ENCODE data around the gene HEATR3.
A peak's percentile ranks its signal among the peaks of the same experiment; 100 is the strongest.

Gene HEATR3

GRCh38 chr16:50139580-50139979, 73.8 kb downstream of the HEATR3 start:
- Histone ChIP-seq H3K4me3 (ENCODE audit: low read depth in 1 of 2, low read length in 2 of 2) (no peak overlapping the region), H3K27me3 (ENCODE audit: control insufficient read depth in 1 of 2, insufficient read depth in 2 of 2, low read length in 2 of 2) (no peaks in the 10 kb centered on the region), H3K27ac (ENCODE audit: low read depth, low read length) (no peak overlapping the region), H3K9ac (ENCODE audit: low read length) (no peak overlapping the region), H3K9me3 (ENCODE audit: low read length) (no peaks in the 10 kb centered on the region), H3K36me3 (ENCODE audit: insufficient read depth, low read length) (no peaks in the 10 kb centered on the region), H3K4me1 (ENCODE audit: insufficient read depth, low read length) (no peaks in the 10 kb centered on the region)

GRCh38 chr16:50144211-50144610, 78.4 kb downstream of the HEATR3 start:
- Histone ChIP-seq H3K4me1 (ENCODE audit: insufficient read depth, low read length) (no peaks in the 10 kb centered on the region), H3K27me3 (ENCODE audit: control insufficient read depth in 1 of 2, insufficient read depth in 2 of 2, low read length in 2 of 2) (no peaks in the 10 kb centered on the region), H3K9ac (ENCODE audit: low read length) (no peak overlapping the region), H3K36me3 (ENCODE audit: insufficient read depth, low read length) (no peaks in the 10 kb centered on the region), H3K27ac (ENCODE audit: low read depth, low read length) (no peak overlapping the region), H3K4me3 (ENCODE audit: low read depth in 1 of 2, low read length in 2 of 2) (no peak overlapping the region), H3K9me3 (ENCODE audit: low read length) (no peaks in the 10 kb centered on the region)

DNA sequence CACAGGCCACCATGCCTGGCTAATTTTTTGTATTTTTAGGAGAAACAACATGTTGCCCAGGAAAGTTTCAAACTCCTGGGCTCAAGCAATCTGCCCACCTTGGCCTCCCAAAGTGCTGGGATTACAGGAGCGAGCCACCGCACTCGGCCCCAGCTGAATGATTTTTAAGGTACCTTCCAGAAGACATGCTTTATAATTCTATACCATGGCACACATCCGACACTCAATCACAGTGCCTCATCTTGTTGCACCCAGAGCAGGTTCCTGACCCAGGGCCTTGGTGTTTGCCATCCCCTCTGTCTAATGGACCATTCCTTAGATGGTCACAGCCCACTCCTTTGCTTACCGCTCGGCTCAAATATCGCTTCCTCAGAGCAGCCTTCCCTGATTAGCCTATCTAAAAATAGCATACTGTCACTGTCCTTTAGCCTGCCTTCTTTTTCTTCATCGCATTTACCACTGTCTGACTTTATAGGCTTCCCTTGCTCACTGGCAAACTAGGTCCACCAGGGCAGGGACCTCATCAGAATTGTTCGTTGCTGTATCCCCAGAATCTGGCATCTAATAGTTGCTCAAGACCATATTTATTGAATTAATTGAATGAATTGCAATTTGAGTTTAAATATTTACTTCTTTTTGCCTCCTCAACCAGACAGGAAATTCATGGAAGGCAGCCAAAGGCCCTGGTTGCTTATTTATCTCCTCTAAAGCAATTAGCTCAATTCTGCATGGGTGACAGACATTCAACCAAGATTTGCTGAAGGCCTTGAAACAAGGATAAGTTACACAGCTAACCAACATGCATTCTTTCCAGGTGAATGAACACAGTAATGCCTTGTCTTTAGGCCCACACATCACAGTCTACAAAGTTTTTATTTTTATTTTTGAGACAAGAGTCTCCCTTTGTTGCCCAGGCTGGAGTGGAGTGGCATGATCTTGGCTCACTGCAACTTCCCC, 81.0 kb downstream of the HEATR3 start:
- no peaks in the 10 kb centered on the region for H3K9me3 ChIP-seq (ENCODE audit: low read length)
- H3K4me1 ChIP-seq (ENCODE audit: insufficient read depth, low read length) = no peaks in the 10 kb centered on the region
- H3K27ac ChIP-seq (ENCODE audit: low read depth, low read length) = no peak overlapping the region
- no peaks in the 10 kb centered on the region for H3K36me3 ChIP-seq (ENCODE audit: insufficient read depth, low read length)
- H3K9ac ChIP-seq (ENCODE audit: low read length) = no peak overlapping the region
- no peaks in the 10 kb centered on the region for H3K27me3 ChIP-seq (ENCODE audit: control insufficient read depth in 1 of 2, insufficient read depth in 2 of 2, low read length in 2 of 2)
- no peak overlapping the region for H3K4me3 ChIP-seq (ENCODE audit: low read depth in 1 of 2, low read length in 2 of 2)

DNA sequence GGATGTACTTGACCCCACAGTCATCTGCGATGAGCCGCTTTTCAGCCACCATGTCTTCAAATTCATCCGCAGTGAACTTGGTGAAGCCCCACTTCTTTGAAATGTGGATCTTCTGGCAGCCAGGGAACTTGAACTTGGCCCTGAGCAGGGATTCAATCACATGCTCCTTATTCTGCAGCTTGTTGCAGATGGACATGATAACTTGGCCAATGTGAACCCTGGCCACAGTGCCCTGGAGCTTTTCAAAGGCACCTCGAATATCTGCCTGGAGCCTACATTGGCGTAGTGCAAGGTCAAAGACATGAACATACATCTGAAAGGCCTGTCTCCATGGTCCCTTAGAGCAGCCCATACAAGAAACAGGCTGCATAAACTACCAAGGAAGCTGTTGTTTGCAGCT, 85.6 kb downstream of the HEATR3 start:
- H3K27ac ChIP-seq (ENCODE audit: low read depth, low read length) = no peak overlapping the region
- no peak overlapping the region for H3K9ac ChIP-seq (ENCODE audit: low read length)
- no peaks in the 10 kb centered on the region for H3K9me3 ChIP-seq (ENCODE audit: low read length)
- H3K36me3 ChIP-seq (ENCODE audit: insufficient read depth, low read length) = no peaks in the 10 kb centered on the region
- H3K27me3 ChIP-seq (ENCODE audit: control insufficient read depth in 1 of 2, insufficient read depth in 2 of 2, low read length in 2 of 2) = no peaks in the 10 kb centered on the region
- H3K4me3 ChIP-seq (ENCODE audit: low read depth in 1 of 2, low read length in 2 of 2) = no peak overlapping the region
- H3K4me1 ChIP-seq (ENCODE audit: insufficient read depth, low read length) = peaks cover 13% of the 10 kb centered on the region

GRCh38 chr16:50151756-50152155, 86.0 kb downstream of the HEATR3 start:
- Histone ChIP-seq H3K27ac (ENCODE audit: low read depth, low read length) (peak overlapping the region; percentile 92), H3K9ac (ENCODE audit: low read length) (no peak overlapping the region), H3K27me3 (ENCODE audit: control insufficient read depth in 1 of 2, insufficient read depth in 2 of 2, low read length in 2 of 2) (no peaks in the 10 kb centered on the region), H3K36me3 (ENCODE audit: insufficient read depth, low read length) (no peaks in the 10 kb centered on the region), H3K4me1 (ENCODE audit: insufficient read depth, low read length) (peaks cover 13% of the 10 kb centered on the region), H3K9me3 (ENCODE audit: low read length) (no peaks in the 10 kb centered on the region), H3K4me3 (ENCODE audit: low read depth in 1 of 2, low read length in 2 of 2) (peak overlapping the region in 1 of 2 donors; percentile 79)

DNA sequence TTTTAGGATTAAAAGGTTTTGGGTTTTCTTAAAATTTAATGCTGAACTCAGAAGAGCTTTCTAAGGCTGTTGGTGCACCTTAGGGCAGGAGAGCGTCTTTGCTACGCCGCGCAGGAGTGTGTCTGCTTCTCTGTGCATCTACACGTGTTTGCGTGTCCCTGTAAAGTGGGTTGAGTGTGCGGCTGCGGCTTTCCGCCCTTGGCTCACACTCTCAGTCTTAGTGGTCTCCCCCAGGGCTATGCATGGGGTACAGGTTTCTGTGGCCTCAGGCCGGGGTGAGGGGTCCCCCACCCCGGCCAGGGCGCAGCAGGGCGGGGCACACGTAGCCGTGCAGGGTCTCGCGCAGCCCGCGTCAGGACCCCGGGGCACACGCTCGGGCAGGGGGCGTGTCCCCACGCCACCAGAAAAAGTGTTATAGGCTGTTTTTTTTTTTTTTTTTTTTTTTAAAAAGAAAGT, 86.6 kb downstream of the HEATR3 start:
- H3K36me3 ChIP-seq (ENCODE audit: insufficient read depth, low read length) = no peaks in the 10 kb centered on the region
- peak overlapping the region; percentile 37 for H3K9ac ChIP-seq (ENCODE audit: low read length)
- H3K27me3 ChIP-seq (ENCODE audit: control insufficient read depth in 1 of 2, insufficient read depth in 2 of 2, low read length in 2 of 2) = no peaks in the 10 kb centered on the region
- H3K4me3 ChIP-seq (ENCODE audit: low read depth in 1 of 2, low read length in 2 of 2) = peak overlapping the region; percentile 79 to 99
- H3K4me1 ChIP-seq (ENCODE audit: insufficient read depth, low read length) = peaks cover 17% of the 10 kb centered on the region
- H3K9me3 ChIP-seq (ENCODE audit: low read length) = no peaks in the 10 kb centered on the region
- H3K27ac ChIP-seq (ENCODE audit: low read depth, low read length) = peak overlapping the region; percentile 92

DNA sequence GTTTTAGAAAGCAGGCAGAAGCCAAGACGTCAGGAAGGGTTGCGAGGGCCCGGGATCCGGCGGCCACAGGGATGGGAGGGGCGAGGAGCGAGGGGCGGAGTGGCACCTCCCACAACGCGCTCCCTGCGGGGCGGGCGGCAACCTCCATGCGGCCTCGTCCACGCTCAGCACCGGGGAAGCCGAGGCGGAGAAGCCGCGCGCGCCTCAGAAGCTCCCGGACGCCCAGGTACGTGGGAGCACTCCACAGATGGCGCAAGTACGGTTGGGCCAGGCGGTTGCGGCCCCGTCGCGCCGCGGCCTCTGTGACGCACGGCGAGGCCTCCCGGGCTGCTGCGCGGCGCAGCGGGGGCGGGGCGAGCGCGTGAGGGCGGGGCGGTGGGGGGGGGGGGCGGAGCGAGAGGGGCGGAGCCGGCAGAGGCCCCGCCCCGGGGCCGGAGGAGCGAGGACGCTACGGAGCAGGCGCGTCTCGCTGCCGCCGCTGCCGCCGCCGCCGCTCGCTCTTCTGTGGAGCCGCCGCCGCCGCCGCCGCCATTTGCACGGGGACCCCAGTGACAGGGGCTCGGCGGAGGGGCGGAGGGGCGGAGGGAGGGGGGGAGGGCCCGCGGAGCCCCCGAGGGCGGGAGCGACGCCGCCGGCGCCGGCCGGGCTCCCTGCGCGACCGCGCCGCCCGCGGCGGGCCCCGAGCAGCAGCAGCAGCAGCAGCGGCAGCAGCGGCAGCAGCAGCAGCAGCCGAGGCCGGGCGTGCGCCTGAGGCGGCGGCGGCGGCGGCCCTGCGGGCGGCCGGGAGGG, 87.2 kb downstream of the HEATR3 start, which contains the start of gene TENT4B:
TSS of gene TENT4B (plus strand) at position 500 of the 789 bp plus-strand sequence. CDS start 316 bp downstream, outside the sequence.
- H3K36me3 ChIP-seq (ENCODE audit: insufficient read depth, low read length) = no peaks in the 10 kb centered on the region
- H3K9me3 ChIP-seq (ENCODE audit: low read length) = no peaks in the 10 kb centered on the region
- H3K4me3 ChIP-seq (ENCODE audit: low read depth in 1 of 2, low read length in 2 of 2) = peak within 1 kb of the TSS; percentile 79 to 99
- peak within 1 kb of the TSS; percentile 42 for H3K9ac ChIP-seq (ENCODE audit: low read length)
- peaks cover 17% of the 10 kb centered on the region for H3K4me1 ChIP-seq (ENCODE audit: insufficient read depth, low read length)
- H3K27ac ChIP-seq (ENCODE audit: low read depth, low read length) = peak within 1 kb of the TSS; percentile 92
- H3K27me3 ChIP-seq (ENCODE audit: control insufficient read depth in 1 of 2, insufficient read depth in 2 of 2, low read length in 2 of 2) = no peaks in the 10 kb centered on the region

- H3K4me1 ChIP-seq (ENCODE audit: insufficient read depth, low read length) = peaks cover 23% of the 10 kb centered on the region
- peak overlapping the region; percentile 42 for H3K9ac ChIP-seq (ENCODE audit: low read length)
- H3K27me3 ChIP-seq (ENCODE audit: control insufficient read depth in 1 of 2, insufficient read depth in 2 of 2, low read length in 2 of 2) = no peaks in the 10 kb centered on the region
- H3K27ac ChIP-seq (ENCODE audit: low read depth, low read length) = peak overlapping the region; percentile 82
- no peaks in the 10 kb centered on the region for H3K36me3 ChIP-seq (ENCODE audit: insufficient read depth, low read length)
- no peaks in the 10 kb centered on the region for H3K9me3 ChIP-seq (ENCODE audit: low read length)
- peak overlapping the region; percentile 74 to 99 for H3K4me3 ChIP-seq (ENCODE audit: low read depth in 1 of 2, low read length in 2 of 2)
Measured at GRCh38 chr16:50153596-50154419, 88.0 kb downstream of the HEATR3 start.

DNA sequence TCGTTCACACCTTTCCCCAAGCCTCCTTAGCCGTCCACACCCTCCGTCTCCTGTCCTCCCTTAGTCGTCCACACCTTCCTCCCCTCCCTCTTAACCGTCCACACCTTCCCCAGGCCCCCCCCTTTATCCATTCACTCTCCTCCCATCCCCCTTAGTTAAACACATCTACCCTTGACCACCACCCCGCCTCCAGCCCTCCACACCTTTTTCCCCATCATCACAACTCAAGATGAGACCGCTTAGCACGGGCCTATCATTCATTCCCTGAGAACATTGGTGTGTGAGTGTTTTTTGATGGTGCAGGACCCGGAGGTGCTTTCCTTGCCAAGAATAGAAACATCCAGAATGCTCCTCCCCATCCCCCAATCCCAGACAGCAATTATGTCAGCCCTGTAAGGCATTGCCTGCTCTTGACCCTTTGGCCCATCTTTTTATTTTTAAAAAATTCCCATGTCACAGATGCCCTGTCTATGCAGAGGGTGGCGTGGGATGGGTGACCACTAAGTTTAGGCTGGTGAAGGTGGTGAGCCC, 88.7 kb downstream of the HEATR3 start:
- Histone ChIP-seq H3K27me3 (ENCODE audit: control insufficient read depth in 1 of 2, insufficient read depth in 2 of 2, low read length in 2 of 2) (no peaks in the 10 kb centered on the region), H3K36me3 (ENCODE audit: insufficient read depth, low read length) (no peaks in the 10 kb centered on the region), H3K4me1 (ENCODE audit: insufficient read depth, low read length) (peaks cover 29% of the 10 kb centered on the region), H3K9ac (ENCODE audit: low read length) (peak overlapping the region; percentile 42), H3K4me3 (ENCODE audit: low read depth in 1 of 2, low read length in 2 of 2) (peak overlapping the region; percentile 74 to 99), H3K27ac (ENCODE audit: low read depth, low read length) (peak overlapping the region; percentile 82), H3K9me3 (ENCODE audit: low read length) (no peaks in the 10 kb centered on the region)

- Histone ChIP-seq H3K9ac (ENCODE audit: low read length) (no peak overlapping the region), H3K4me1 (ENCODE audit: insufficient read depth, low read length) (peaks cover 39% of the 10 kb centered on the region), H3K4me3 (ENCODE audit: low read depth in 1 of 2, low read length in 2 of 2) (peak overlapping the region in 1 of 2 donors; percentile 74), H3K9me3 (ENCODE audit: low read length) (no peaks in the 10 kb centered on the region), H3K36me3 (ENCODE audit: insufficient read depth, low read length) (no peaks in the 10 kb centered on the region), H3K27me3 (ENCODE audit: control insufficient read depth in 1 of 2, insufficient read depth in 2 of 2, low read length in 2 of 2) (no peaks in the 10 kb centered on the region), H3K27ac (ENCODE audit: low read depth, low read length) (no peak overlapping the region)
Measured at GRCh38 chr16:50155925-50156324, 90.2 kb downstream of the HEATR3 start.
